ENCODE measurements around the gene UCK2. TPM values are rescaled to one million over a fixed set of nuclear protein-coding genes. Genes with fewer than 3 reads are reported as not detected.

UCK2 gene
- total and polyA plus RNA-seq, 2 of the 8 experiments (the other 6 are each of a cell fraction or from before 2014, with no cell fraction given) = 103 to 109 TPM

- no peak overlapping the region for H2BK5ac ChIP-seq (ENCODE audit: low read depth, low read length)
- H3K4me2 ChIP-seq (ENCODE audit: insufficient read depth in 1 of 2, low read depth in 2 of 2, low read length in 2 of 2) = no peak overlapping the region
- H2BK120ac ChIP-seq (replicated peaks; ENCODE audit: low read depth, low read length) = no peak overlapping the region
- H3K4ac ChIP-seq (replicated peaks; ENCODE audit: insufficient read length, low read depth, low read length) = no peak overlapping the region
- H4K5ac ChIP-seq (ENCODE audit: insufficient read length, low read depth, low read length) = no peak overlapping the region
- H3K27me3 ChIP-seq (replicated peaks in 1 of 4; ENCODE audit: control insufficient read depth in 3 of 4, extremely low read depth in 1 of 4, insufficient read depth in 3 of 4, low read length in 3 of 4) = no peaks in the 10 kb centered on the region
- H2BK20ac ChIP-seq (ENCODE audit: low read length) = no peak overlapping the region
- 92% methylated on average over 12 of the region's 12 CpGs; no CpG with 5 or more reads in 1 of the 2 experiments for WGBS, 2 experiments (ENCODE audit: extremely low coverage in 1 of 2, insufficient coverage in 1 of 2, insufficient read length in 1 of 2, insufficient replicate concordance in 2 of 2, low coverage in 1 of 2, low lambda C conversion rate in 2 of 2, missing lambda C conversion rate in 1 of 2)
- no peak overlapping the region for H2BK12ac ChIP-seq (ENCODE audit: low read depth, low read length)
- DNase-seq (ENCODE audit: low read depth in 1 of 2, low spot score in 2 of 2) (no peak), FAIRE-seq (no peak)
- no peak overlapping the region for H3K27ac ChIP-seq (ENCODE audit: low read depth, low read length)
- no peak overlapping the region for H3K9ac ChIP-seq (replicated peaks in 1 of 4; ENCODE audit: extremely low read depth in 1 of 4, low read depth in 3 of 4, low read length in 3 of 4)
- peaks cover 0 to 3% (median 0%) of the 10 kb centered on the region in 4 experiments; a peak in 2 of 7 replicates for H3K4me1 ChIP-seq (replicated peaks in 1 of 4; ENCODE audit: control insufficient read depth in 3 of 4, insufficient read depth in 4 of 4, low read length in 3 of 4)
- H4K91ac ChIP-seq (replicated peaks; ENCODE audit: insufficient read length, low read length) = no peak overlapping the region
- no peak overlapping the region for H3K23ac ChIP-seq (ENCODE audit: insufficient read length)
- H3K56ac ChIP-seq (replicated peaks; ENCODE audit: insufficient read length, low read depth, low read length) = no peak overlapping the region
- CTCF ChIA-PET (ENCODE audit: partially characterized antibody) = interaction anchor here (0.5 to 2.5 kb wide), 8 partner anchors 9 to 128 kb away, joined by 3 to 12 read pairs (median 4); no protein-coding TSS in a partner anchor
- H3K14ac ChIP-seq (ENCODE audit: insufficient read length) = no peak overlapping the region
- POLR2A ChIA-PET (ENCODE audit: partially characterized antibody) = interaction anchor here (1.2 kb wide), 1 partner anchor 69 kb away, joined by 3 read pairs; no protein-coding TSS in a partner anchor
- peaks cover 10% of the 10 kb centered on the region for H3K79me1 ChIP-seq (ENCODE audit: low read depth, low read length)
- peaks cover 19 to 51% (median 40%) of the 10 kb centered on the region in 4 experiments for H3K36me3 ChIP-seq (ENCODE audit: control insufficient read depth in 2 of 4, insufficient read depth in 4 of 4, low read length in 3 of 4)
- no peaks in the 10 kb centered on the region for H3K9me3 ChIP-seq (ENCODE audit: insufficient read depth in 2 of 2, low read depth in 1 of 2, low read length in 1 of 2)
- H4K20me1 ChIP-seq (replicated peaks in 1 of 2; ENCODE audit: control insufficient read depth in 1 of 2, insufficient read depth in 2 of 2, low read length in 2 of 2) = peaks cover 14 to 25% of the 10 kb centered on the region in 2 experiments
- H3K4me3 ChIP-seq (ENCODE audit: extremely low read depth in 1 of 4, insufficient read depth in 2 of 4, low read depth in 3 of 4, low read length in 4 of 4) = no peak overlapping the region
- no peaks in the 10 kb centered on the region for H3K23me2 ChIP-seq (ENCODE audit: low read depth, low read length)
- no peak overlapping the region for H2AFZ ChIP-seq (ENCODE audit: low read length)
- no peak overlapping the region for H3K18ac ChIP-seq (ENCODE audit: extremely low read depth, low read length)
- H2BK15ac ChIP-seq (ENCODE audit: low read length) = no peak overlapping the region
- peaks cover 0 to 33% of the 10 kb centered on the region in 2 experiments; a peak in 2 of 4 replicates for H3K79me2 ChIP-seq (ENCODE audit: control insufficient read depth in 1 of 2, insufficient read depth in 2 of 2, low read length in 2 of 2)
- no peak overlapping the region for H4K8ac ChIP-seq (ENCODE audit: extremely low read depth, insufficient read depth, low read length)
- no peak overlapping the region for H2AK5ac ChIP-seq (ENCODE audit: low read depth, low read length)
- no peak for TF ChIP-seq POU5F1 (IDR thresholded peaks at IDR 0.05; ENCODE audit: low read depth, low read length)
- no peak for TF ChIP-seq NRF1 (IDR thresholded peaks at IDR 0.05; ENCODE audit: low read depth, low read length)
- no peak for TF ChIP-seq CEBPB (IDR thresholded peaks at IDR 0.05; ENCODE audit: low read depth, low read length)
- no peak for TF ChIP-seq USF2 (IDR thresholded peaks at IDR 0.05; ENCODE audit: low read length)
These were observed 70.2 kb downstream of the UCK2 start for GRCh38 chr1:165897326-165898303.

All from H1 (cell line).